Measurements from ENCODE around the gene PGPEP1. TPM values are rescaled to one million over a fixed set of nuclear protein-coding genes. Genes with fewer than 3 reads are reported as not detected.
"Not testable (repeated sequence)": the region's sequence is repeated elsewhere in the genome, so short reads cannot be mapped to it uniquely, and the experiment has no call there.

The PGPEP1 gene
- polyA plus RNA-seq, 2 donors = 1.8 to 1.9 TPM

GRCh38 chr19:18392926-18393325 is 52.5 kb downstream of the PGPEP1 start:
- 70% methylated on average over 5 of the region's 5 CpGs for WGBS, 2 donors
- no peaks in the 10 kb centered on the region for H3K36me3 ChIP-seq (ENCODE audit: control insufficient read depth in 2 of 2, insufficient read depth in 2 of 2, low read length in 1 of 2)
- no peaks in the 10 kb centered on the region for H3K27me3 ChIP-seq (ENCODE audit: control insufficient read depth in 1 of 2, insufficient read depth in 2 of 2, low read length in 2 of 2)
- peaks cover 0 to 8% of the 10 kb centered on the region in 2 donors for H3K4me1 ChIP-seq (ENCODE audit: control insufficient read depth in 2 of 2, insufficient read depth in 2 of 2, low read length in 1 of 2)
- no peak overlapping the region for H3K4me3 ChIP-seq (ENCODE audit: low read depth in 1 of 2, low read length in 2 of 2)
- no peak overlapping the region for H3K27ac ChIP-seq (ENCODE audit: low read depth in 2 of 2, low read length in 1 of 2)
- H3K9me3 ChIP-seq (ENCODE audit: control insufficient read depth in 2 of 2, insufficient read depth in 1 of 2, low read depth in 1 of 2, low read length in 1 of 2) = peaks cover 0 to 2% of the 10 kb centered on the region in 2 donors

GRCh38 chr19:18393836-18394235 is 53.4 kb downstream of the PGPEP1 start:
- Histone ChIP-seq H3K36me3 (ENCODE audit: control insufficient read depth in 2 of 2, insufficient read depth in 2 of 2, low read length in 1 of 2) (no peaks in the 10 kb centered on the region), H3K4me3 (ENCODE audit: low read depth in 1 of 2, low read length in 2 of 2) (no peak overlapping the region), H3K27ac (ENCODE audit: low read depth in 2 of 2, low read length in 1 of 2) (no peak overlapping the region), H3K9me3 (ENCODE audit: control insufficient read depth in 2 of 2, insufficient read depth in 1 of 2, low read depth in 1 of 2, low read length in 1 of 2) (peaks cover 0 to 2% of the 10 kb centered on the region in 2 donors), H3K4me1 (ENCODE audit: control insufficient read depth in 2 of 2, insufficient read depth in 2 of 2, low read length in 1 of 2) (peaks cover 0 to 8% of the 10 kb centered on the region in 2 donors), H3K27me3 (ENCODE audit: control insufficient read depth in 1 of 2, insufficient read depth in 2 of 2, low read length in 2 of 2) (no peaks in the 10 kb centered on the region)
- 61 to 66% methylated on average over 7 of the region's 7 CpGs for WGBS, 2 donors

GRCh38 chr19:18396471-18397241 is 56.3 kb downstream of the PGPEP1 start:
- Histone ChIP-seq H3K9me3 (ENCODE audit: control insufficient read depth in 2 of 2, insufficient read depth in 1 of 2, low read depth in 1 of 2, low read length in 1 of 2) (no peaks in the 10 kb centered on the region), H3K27me3 (ENCODE audit: control insufficient read depth in 1 of 2, insufficient read depth in 2 of 2, low read length in 2 of 2) (no peaks in the 10 kb centered on the region), H3K27ac (ENCODE audit: low read depth in 2 of 2, low read length in 1 of 2) (no peak overlapping the region), H3K36me3 (ENCODE audit: control insufficient read depth in 2 of 2, insufficient read depth in 2 of 2, low read length in 1 of 2) (no peaks in the 10 kb centered on the region), H3K4me3 (ENCODE audit: low read depth in 1 of 2, low read length in 2 of 2) (no peak overlapping the region), H3K4me1 (ENCODE audit: control insufficient read depth in 2 of 2, insufficient read depth in 2 of 2, low read length in 1 of 2) (peaks cover 0 to 8% of the 10 kb centered on the region in 2 donors)
- WGBS, 2 donors = 50 to 51% methylated on average over 37 of the region's 37 CpGs

- Histone ChIP-seq H3K4me1 (ENCODE audit: control insufficient read depth in 2 of 2, insufficient read depth in 2 of 2, low read length in 1 of 2) (peaks cover 0 to 8% of the 10 kb centered on the region in 2 donors), H3K27ac (ENCODE audit: low read depth in 2 of 2, low read length in 1 of 2) (no peak within 1 kb of the TSS), H3K9me3 (ENCODE audit: control insufficient read depth in 2 of 2, insufficient read depth in 1 of 2, low read depth in 1 of 2, low read length in 1 of 2) (no peaks in the 10 kb centered on the region), H3K27me3 (ENCODE audit: control insufficient read depth in 1 of 2, insufficient read depth in 2 of 2, low read length in 2 of 2) (no peaks in the 10 kb centered on the region), H3K36me3 (ENCODE audit: control insufficient read depth in 2 of 2, insufficient read depth in 2 of 2, low read length in 1 of 2) (no peaks in the 10 kb centered on the region), H3K4me3 (ENCODE audit: low read depth in 1 of 2, low read length in 2 of 2) (no peak within 1 kb of the TSS)
- WGBS, 2 donors = 15 to 19% methylated on average over 33 of the region's 33 CpGs
Observed at GRCh38 chr19:18397242-18398202, 57.1 kb downstream of the PGPEP1 start, which contains the start of gene LRRC25. TSS of gene LRRC25 (minus strand) at chr19:18397622. CDS start at chr19:18396963, 659 bp downstream.

- H3K36me3 ChIP-seq (ENCODE audit: control insufficient read depth in 2 of 2, insufficient read depth in 2 of 2, low read length in 1 of 2) = no peaks in the 10 kb centered on the region
- H3K4me1 ChIP-seq (ENCODE audit: control insufficient read depth in 2 of 2, insufficient read depth in 2 of 2, low read length in 1 of 2) = peaks cover 0 to 8% of the 10 kb centered on the region in 2 donors
- no peaks in the 10 kb centered on the region for H3K9me3 ChIP-seq (ENCODE audit: control insufficient read depth in 2 of 2, insufficient read depth in 1 of 2, low read depth in 1 of 2, low read length in 1 of 2)
- H3K27me3 ChIP-seq (ENCODE audit: control insufficient read depth in 1 of 2, insufficient read depth in 2 of 2, low read length in 2 of 2) = no peaks in the 10 kb centered on the region
- no peak overlapping the region for H3K4me3 ChIP-seq (ENCODE audit: low read depth in 1 of 2, low read length in 2 of 2)
- H3K27ac ChIP-seq (ENCODE audit: low read depth in 2 of 2, low read length in 1 of 2) = no peak overlapping the region
- 29% methylated on average over 6 of the region's 6 CpGs for WGBS, 2 donors
Observed at GRCh38 chr19:18399008-18399407, 58.6 kb downstream of the PGPEP1 start.

GRCh38 chr19:18401580-18402112 is 61.2 kb downstream of the PGPEP1 start:
- Histone ChIP-seq H3K27me3 (ENCODE audit: control insufficient read depth in 1 of 2, insufficient read depth in 2 of 2, low read length in 2 of 2) (no peaks in the 10 kb centered on the region), H3K4me3 (ENCODE audit: low read depth in 1 of 2, low read length in 2 of 2) (no peak overlapping the region), H3K4me1 (ENCODE audit: control insufficient read depth in 2 of 2, insufficient read depth in 2 of 2, low read length in 1 of 2) (peaks cover 0 to 4% of the 10 kb centered on the region in 2 donors), H3K36me3 (ENCODE audit: control insufficient read depth in 2 of 2, insufficient read depth in 2 of 2, low read length in 1 of 2) (no peaks in the 10 kb centered on the region), H3K27ac (ENCODE audit: low read depth in 2 of 2, low read length in 1 of 2) (peak overlapping the region in 1 of 2 donors; percentile 35), H3K9me3 (ENCODE audit: control insufficient read depth in 2 of 2, insufficient read depth in 1 of 2, low read depth in 1 of 2, low read length in 1 of 2) (no peaks in the 10 kb centered on the region)
- 41 to 43% methylated on average over 7 of the region's 7 CpGs for whole genome bisulfite sequencing, 2 donors

- H3K27ac ChIP-seq (ENCODE audit: low read depth in 2 of 2, low read length in 1 of 2) = peak overlapping the region in 1 of 2 donors; percentile 20
- H3K36me3 ChIP-seq (ENCODE audit: control insufficient read depth in 2 of 2, insufficient read depth in 2 of 2, low read length in 1 of 2); H3K4me1 ChIP-seq (ENCODE audit: control insufficient read depth in 2 of 2, insufficient read depth in 2 of 2, low read length in 1 of 2); H3K4me3 ChIP-seq (ENCODE audit: low read depth in 1 of 2, low read length in 2 of 2); H3K9me3 ChIP-seq (ENCODE audit: control insufficient read depth in 2 of 2, insufficient read depth in 1 of 2, low read depth in 1 of 2, low read length in 1 of 2); H3K27me3 ChIP-seq (ENCODE audit: control insufficient read depth in 1 of 2, insufficient read depth in 2 of 2, low read length in 2 of 2): not testable (repeated sequence)
- 73 to 81% methylated on average over 18 of the region's 18 CpGs for WGBS, 2 donors
Observed at GRCh38 chr19:18402455-18403248, 62.3 kb downstream of the PGPEP1 start.

GRCh38 chr19:18405754-18406153 is 65.4 kb downstream of the PGPEP1 start:
- not testable (repeated sequence) for H3K4me1 ChIP-seq (ENCODE audit: control insufficient read depth in 2 of 2, insufficient read depth in 2 of 2, low read length in 1 of 2); H3K27ac ChIP-seq (ENCODE audit: low read depth in 2 of 2, low read length in 1 of 2); H3K36me3 ChIP-seq (ENCODE audit: control insufficient read depth in 2 of 2, insufficient read depth in 2 of 2, low read length in 1 of 2); H3K27me3 ChIP-seq (ENCODE audit: control insufficient read depth in 1 of 2, insufficient read depth in 2 of 2, low read length in 2 of 2); H3K4me3 ChIP-seq (ENCODE audit: low read depth in 1 of 2, low read length in 2 of 2); H3K9me3 ChIP-seq (ENCODE audit: control insufficient read depth in 2 of 2, insufficient read depth in 1 of 2, low read depth in 1 of 2, low read length in 1 of 2)
- 89 to 91% methylated on average over 11 of the region's 11 CpGs for WGBS, 2 donors

- Histone ChIP-seq H3K27ac (ENCODE audit: low read depth in 2 of 2, low read length in 1 of 2) (no peak overlapping the region), H3K36me3 (ENCODE audit: control insufficient read depth in 2 of 2, insufficient read depth in 2 of 2, low read length in 1 of 2) (no peaks in the 10 kb centered on the region), H3K4me3 (ENCODE audit: low read depth in 1 of 2, low read length in 2 of 2) (no peak overlapping the region), H3K27me3 (ENCODE audit: control insufficient read depth in 1 of 2, insufficient read depth in 2 of 2, low read length in 2 of 2) (no peaks in the 10 kb centered on the region), H3K4me1 (ENCODE audit: control insufficient read depth in 2 of 2, insufficient read depth in 2 of 2, low read length in 1 of 2) (no peaks in the 10 kb centered on the region), H3K9me3 (ENCODE audit: control insufficient read depth in 2 of 2, insufficient read depth in 1 of 2, low read depth in 1 of 2, low read length in 1 of 2) (no peaks in the 10 kb centered on the region)
- WGBS, 2 donors = 90 to 95% methylated on average over 9 of the region's 9 CpGs
Observed at GRCh38 chr19:18406749-18407148, 66.4 kb downstream of the PGPEP1 start.
